ENCODE data around the gene PLXDC1.

Gene PLXDC1

GRCh38 chr17:39151150-39151942 lies at the start of gene PLXDC1:
Gene PLXDC1 (minus strand): TSS chr17:39151637. CDS start chr17:39151437, 200 bp downstream.
- no peak for DNase-seq (ENCODE audit: low read depth in 2 of 2)

GRCh38 chr17:39200957-39201510 lies 49.6 kb upstream of the PLXDC1 start:
- no peak for DNase-seq (ENCODE audit: low read depth in 2 of 2)

DNA sequence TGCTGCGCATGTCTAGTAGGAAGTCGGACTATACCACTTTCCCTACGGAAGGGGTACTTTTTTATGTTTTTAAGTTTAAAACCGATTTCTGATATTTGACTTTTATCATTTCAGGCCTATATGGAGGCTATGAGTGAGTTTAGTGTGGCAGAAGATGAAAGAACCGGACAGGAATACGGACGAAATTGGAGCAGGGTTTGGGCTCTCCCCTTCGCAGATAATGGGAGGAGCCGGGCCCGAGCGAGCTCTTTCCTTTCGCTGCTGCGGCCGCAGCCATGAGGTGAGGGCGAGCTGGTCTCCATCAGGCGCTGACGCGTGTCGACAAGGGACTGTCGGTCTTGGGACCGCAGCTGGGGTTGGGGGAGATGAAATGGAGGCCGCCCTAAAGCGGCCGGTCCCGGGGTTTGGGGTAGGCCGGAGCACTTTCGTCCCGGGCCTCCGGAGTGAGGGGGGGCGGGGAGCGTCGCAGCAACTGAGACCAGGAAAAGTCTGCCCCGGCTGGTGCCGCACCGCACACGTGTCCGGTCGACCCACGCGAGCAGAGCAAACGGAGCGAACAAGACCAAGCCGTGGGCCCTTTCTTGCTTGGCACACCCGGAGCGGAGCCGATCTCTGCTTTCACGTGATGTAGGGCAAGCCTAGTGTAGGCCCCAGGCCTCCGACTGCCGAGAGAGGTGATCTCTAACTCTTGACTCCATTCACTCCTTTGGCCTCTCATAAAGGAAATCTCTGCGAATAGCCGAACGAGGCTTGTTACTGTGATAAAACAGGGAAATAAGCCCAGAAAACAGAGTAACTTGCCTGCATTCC lies 48.8 kb upstream of the PLXDC1 start, which contains the start of gene RPL19:
RPL19 (plus strand) TSS at position 214 of the 810 bp plus-strand sequence; CDS start at position 276, 62 bp downstream.
- DNase-seq (ENCODE audit: low read depth in 2 of 2) = peak; percentile 67 to 70

GRCh38 chr17:39199820-39200069 lies 48.3 kb upstream of the PLXDC1 start:
- peak; percentile 80 to 87 for DNase-seq (ENCODE audit: low read depth in 2 of 2)

DNA sequence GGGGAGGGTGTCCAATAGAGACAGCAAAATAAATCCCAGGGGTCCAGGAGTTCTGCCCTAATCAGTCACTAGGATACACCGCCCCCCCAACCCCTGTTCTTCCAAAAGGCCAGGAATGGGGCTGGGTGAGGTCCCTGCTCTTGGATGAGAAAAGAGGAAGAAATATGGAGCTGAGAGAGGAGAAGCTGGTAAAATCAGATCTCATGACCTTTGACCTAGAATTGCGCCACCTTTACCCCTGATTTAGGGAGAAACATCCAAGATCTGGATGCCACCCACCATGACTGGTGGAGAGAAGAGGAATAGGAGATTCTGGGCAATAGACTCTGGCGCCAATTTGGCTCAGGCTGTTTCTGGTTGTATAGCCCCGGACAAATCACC lies 46.7 kb upstream of the PLXDC1 start:
- DNase-seq (ENCODE audit: low read depth in 2 of 2) = no peak

GRCh38 chr17:39197380-39198185 lies 46.1 kb upstream of the PLXDC1 start, which contains the start of gene CACNB1:
Gene CACNB1 (minus strand): TSS chr17:39197669. CDS start chr17:39197495, 174 bp downstream.
- peak; percentile 47 to 72 for DNase-seq (ENCODE audit: low read depth in 2 of 2)

DNA sequence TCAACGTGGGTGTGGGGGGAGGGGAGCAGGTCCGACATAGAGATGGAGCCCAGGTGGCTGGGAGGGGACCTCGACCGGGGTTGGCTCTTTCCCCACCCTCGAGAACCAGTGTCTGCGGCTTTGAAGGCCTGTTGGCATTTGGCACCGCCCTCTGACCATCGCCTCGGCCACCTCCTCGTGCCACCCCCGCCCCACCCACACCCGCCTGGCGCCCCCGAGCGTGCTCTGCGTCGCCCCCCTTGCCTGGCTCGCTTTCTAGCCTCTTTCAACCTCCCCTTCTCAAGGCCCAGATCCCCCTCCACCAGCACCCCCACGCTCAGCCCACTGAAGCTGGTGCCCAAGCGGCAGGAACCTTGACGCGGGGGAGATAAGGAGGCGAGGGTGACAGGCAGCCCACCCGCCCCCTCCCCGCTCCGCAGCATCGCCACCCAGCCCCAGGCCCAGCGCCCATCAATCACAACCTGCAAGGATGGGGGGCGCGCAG lies 45.4 kb upstream of the PLXDC1 start:
- no peak for DNase-seq (ENCODE audit: low read depth in 2 of 2)

DNA sequence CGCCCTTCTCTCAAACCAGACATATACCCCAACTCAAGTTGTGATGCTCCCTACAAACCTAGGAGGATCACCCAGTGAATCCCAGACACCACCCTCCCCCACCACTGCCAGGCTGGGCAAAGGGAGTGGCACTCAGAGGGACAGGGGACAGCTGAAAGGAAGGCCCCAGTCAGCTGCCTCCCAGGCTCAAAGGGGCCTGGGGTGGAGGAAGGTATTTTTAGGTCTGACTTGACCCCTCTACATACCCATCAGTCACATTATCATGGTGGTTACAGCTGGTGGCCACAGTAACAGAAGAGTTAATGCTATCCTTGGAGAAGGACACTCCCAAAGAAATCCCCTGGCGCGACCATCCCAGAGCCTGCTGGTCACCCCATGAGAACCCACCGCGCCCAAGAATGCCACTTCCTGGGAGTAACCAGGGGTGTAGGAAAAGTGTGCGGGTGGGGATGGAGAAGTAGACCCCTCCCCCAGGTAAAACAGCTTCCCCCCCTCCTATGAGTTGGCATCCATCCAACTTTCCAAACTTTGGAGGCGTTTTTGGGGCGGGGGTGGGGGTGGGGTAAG lies 44.9 kb upstream of the PLXDC1 start:
- no peak for DNase-seq (ENCODE audit: low read depth in 2 of 2)

DNA sequence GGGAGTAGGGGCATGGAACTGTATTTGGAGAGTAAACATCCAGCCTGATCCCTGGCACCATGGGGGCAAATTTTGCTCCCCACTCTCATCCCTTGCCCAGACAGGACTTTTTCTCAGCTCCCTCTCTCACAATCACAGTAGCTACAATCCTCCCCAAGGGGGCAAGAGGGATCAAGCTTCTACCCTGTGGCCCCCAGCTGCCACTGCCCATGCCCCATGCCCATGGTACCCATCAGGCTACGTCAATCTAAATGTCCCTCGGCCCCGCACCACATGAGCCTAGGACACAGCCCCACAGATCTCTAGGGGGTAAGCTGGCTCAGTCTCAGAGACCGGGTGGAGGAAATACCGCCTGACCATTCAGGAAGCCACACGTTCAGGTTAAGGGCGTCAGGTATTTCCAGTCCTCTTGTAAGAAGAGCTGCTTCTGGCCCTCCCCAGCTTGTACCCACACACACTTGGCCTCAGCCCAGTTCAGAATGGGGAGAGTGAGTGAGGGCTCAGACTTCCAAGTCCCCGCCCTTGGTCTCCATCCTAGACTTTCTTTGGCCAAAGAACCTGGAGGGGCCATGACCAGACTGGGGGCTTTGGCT lies 44.2 kb upstream of the PLXDC1 start:
- no peak for DNase-seq (ENCODE audit: low read depth in 2 of 2)

GRCh38 chr17:39194985-39195524 lies 43.6 kb upstream of the PLXDC1 start:
- DNase-seq (ENCODE audit: low read depth in 2 of 2) = no peak

DNA sequence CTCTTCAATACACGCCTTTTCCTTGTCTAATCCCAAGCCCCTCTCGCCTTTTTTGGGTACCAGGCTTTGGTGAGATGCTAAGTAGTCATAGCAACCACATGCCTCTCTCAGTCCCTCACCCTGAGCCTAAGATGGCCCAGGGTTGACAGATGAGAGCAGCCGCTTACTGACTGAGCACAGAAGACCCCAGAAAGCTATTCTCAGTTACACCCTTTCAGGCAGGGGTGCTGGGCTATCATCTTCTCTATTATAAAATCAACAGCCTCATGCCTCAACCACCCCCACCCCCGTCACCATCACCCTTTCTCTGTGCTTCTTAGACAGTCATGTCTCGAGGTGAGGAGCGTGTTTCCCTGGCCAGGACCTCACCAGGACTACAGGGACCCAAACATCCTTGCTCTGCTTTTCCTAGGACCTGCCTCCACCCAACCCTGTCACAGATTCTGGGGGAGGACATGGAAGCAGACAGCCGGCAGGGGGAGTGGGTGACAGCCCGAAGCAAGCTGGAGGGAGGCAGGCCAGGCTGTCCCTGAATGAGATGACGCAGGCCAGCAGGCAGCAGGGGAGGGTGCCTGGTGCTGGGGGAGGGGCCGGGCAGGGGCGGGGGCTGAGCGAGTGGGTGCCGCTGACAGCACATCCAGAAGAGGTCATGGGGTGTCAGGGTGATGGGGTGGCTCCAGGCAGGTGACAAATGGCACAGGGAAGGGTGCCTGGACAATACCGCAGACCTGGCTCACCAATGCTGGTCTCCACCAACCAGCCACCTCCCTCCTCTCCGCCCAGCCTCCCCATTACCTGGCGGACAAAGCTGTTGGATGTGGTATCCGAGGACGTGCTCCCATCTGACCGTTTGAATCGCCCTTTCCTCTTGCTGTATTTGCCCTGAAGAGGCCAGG lies 42.9 kb upstream of the PLXDC1 start:
- DNase-seq (ENCODE audit: low read depth in 2 of 2) = no peak

DNA sequence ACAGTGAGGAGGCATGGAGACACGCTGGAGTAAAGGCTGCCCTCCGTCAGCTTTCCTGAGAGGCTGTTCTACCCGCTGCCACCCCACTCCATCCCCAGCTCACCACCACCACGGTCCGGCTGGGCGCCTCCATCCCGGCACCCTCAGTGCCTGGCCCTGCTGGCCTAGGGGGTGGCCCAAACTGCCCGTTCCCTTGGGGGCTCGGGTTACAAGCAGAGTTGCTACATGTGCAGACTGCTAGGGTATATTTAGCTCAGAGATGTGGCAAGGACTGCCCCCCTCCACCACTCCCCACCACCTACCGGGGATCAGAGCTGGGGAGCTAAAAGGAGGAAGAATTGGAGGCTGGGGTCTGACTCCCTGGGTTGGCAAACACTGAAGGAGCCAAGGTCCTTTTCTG lies 41.9 kb upstream of the PLXDC1 start:
- no peak for DNase-seq (ENCODE audit: low read depth in 2 of 2)

DNA sequence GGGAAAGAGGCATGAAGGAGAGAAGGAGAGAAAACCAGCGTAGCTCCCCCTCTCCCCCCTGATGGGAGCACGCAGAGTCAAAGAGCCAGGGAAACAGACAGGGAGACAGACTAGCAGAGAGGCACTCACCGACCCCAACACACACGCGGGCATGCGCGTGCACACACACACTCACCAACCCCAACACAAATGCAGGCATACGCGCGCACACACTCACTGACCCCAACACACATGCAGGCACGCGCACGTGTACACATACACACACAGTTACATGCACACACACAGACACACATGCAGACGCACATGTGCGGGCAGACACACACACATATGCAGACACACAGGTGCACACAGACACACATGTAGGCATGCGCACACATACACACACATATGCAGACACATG lies 41.5 kb upstream of the PLXDC1 start:
- DNase-seq (ENCODE audit: low read depth in 2 of 2) = no peak

DNA sequence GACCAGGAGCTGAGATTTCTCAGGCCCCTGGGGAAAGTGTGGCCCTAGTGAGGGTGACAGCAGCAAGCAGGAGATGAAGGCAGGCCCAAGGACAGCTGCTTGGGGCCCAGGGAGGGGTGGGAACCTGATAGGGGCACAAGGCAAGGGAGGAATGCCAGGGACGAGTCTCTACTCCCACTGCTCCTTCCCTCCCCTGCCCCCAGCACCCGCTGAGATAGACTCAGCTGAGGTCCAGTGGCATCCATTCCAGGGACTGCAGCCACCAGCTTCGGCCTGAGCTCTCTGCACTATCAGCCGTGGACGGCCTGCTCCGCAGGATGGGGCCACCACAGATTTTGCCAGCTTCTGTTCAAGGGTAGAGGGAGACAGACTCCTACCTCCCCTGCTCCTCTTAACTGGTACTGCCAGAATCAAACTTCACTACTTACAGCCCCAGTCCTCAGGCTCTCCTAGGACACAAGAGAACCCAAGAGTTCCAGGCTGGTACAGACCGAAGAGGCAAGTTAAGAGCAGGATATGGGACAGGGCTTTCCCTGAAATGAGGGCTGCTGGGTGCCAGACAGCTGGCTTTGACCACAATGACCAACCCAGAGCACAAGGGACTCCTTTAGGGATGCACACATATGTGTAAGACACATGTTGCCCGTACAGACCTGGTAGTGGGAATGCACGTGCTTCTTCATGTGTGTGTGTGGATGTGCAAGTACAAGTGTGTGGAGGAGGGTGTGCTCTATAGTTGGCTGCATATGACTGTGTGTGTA lies 40.5 kb upstream of the PLXDC1 start:
- no peak for DNase-seq (ENCODE audit: low read depth in 2 of 2)

DNA sequence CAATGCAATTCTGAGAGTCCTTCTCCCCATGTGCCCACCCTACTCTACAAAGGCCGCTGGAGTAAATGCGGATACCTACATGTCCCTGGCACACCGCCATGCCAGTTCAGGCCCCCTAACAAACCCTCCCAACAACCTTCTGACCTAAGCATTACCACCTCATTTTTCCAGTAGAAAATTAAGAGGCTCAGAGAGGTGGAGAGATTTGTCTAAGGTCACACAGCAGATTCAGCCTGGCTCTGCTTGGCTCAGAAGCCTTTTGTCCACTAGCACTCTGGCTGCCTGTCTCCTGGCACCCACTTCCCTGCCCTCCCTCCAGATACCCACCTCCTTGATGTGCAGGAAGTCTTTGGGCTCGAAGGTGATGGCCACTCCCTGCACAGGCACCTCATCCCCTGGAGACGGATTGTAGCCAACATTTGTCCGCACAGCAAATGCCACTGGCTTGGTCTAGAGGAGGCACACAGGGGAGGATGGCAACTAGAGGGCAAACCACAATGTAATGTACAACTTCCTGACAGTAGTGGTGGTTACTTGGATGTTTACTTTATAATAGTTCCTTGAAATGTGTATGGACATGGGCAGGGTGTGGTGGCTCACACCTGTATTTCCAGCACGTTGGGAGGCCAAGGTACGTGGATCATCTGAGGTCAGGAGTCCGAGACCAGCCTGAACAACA lies 35.9 kb upstream of the PLXDC1 start:
- no peak for DNase-seq (ENCODE audit: low read depth in 2 of 2)

GRCh38 chr17:39186481-39187002 lies 35.1 kb upstream of the PLXDC1 start:
- no peak for DNase-seq (ENCODE audit: low read depth in 2 of 2)

GRCh38 chr17:39183720-39184119 lies 32.3 kb upstream of the PLXDC1 start:
- no peak for DNase-seq (ENCODE audit: low read depth in 2 of 2)

- no peak for DNase-seq (ENCODE audit: low read depth in 2 of 2)
These were observed 31.6 kb upstream of the PLXDC1 start for GRCh38 chr17:39183045-39183444.

Data from stimulated activated CD4-positive, alpha-beta T cell treated with anti-CD3 and anti-CD28 coated beads, Interleukin-12 subunit alpha, Interleukin-12 subunit beta, amount 100 ng/mL, for 24 hours (primary cell).